Measurements from ENCODE around the gene BBIP1.
"Not testable (repeated sequence)": the region's sequence is repeated elsewhere in the genome, so short reads cannot be mapped to it uniquely, and the experiment has no call there.

BBIP1 gene

GRCh38 chr10:110919971-110920881 is 1.2 kb upstream of the BBIP1 start:
- peak; percentile 10 for DNase-seq

DNA sequence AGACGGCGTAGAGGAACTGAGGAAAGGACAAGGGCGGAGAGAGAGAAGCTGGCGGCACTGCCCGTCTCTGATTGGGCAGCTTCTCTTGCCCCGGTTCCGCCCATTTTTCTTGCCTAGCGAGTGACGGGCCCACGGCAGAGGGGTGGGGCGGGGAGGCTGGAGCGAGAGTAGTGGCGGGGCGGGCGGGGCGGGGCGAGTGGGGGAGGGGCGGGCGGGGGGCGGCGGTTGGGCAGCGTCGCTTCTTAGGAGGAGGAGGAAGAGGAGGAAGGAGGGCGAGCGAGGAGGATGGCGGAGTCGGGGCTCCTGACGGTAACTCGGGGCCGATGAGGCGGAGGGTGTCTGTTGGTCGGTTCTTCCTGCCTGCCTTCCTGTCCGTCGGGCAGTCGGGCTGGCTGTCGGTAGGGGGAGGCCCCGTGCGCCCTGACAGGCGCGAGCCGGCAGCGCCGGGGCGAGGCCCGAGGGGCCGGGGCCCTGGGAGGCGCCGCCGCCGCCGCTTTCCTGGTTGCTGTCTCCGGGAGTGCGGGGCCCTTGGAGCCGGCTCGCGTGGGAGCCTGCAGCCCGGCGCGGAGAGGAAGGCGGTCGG is 460 bp upstream of the BBIP1 start, which contains the start of gene SHOC2:
Gene SHOC2 (plus strand): TSS at position 256 of the 583 bp plus-strand sequence. CDS start 44,755 bp downstream, outside the sequence.
- DNase-seq, result peak; percentile 99

DNA sequence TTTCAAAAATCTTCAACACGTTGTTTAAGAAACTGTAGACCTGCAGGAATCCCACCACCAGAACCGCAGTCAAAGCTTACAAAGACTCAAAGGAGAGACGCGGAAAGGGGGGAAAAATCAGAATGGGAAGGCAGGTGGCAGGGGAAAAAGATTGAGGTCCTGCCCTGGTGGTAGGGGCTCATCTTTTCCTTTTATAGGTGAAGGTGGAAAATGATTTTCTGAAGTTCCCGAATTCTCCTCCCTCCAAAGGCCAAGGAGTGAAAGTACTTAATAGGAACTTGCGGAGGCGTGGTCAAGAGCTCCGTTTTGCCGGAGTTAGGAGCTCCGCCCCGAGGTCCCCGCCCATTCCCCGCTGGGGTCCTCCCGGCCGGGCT is 724 bp downstream of the BBIP1 start:
- no peak for DNase-seq

DNA sequence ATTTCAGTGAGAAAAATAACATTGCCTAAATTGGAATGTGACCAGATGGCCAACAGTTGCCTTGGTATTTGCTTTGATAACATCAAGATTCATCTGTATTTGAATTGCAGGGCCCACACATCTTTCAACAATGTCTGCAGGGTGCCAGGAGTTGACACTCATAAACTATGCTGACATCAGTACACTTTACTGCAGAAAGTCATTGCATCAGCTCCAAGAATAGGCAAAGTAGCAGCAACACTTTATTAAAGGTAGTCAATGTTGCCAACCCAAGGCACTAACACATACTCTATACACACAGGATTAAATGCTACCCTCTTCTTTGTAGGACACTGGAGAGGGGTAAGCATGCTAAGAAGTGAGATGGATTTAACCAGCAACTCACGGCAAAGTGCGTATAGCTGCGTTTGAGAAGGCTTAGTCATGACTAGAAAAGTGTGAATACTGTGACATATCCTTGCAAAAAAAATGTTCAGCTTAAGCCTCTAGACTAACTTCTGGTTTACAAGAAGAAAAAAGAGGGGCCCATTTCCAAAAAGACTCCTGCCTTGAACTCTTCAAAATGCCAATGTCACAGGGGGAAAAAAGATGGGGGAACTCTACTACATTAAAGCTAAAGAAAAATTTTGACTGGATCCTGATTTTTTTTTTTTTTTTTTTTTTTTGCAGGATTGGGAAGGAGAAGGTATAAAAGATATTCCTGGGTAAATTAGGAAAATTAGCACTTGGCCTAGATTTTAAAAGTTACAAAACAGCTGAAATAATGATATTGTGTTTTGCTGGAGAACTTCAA is 2.2 kb downstream of the BBIP1 start:
- no peak for DNase-seq

DNA sequence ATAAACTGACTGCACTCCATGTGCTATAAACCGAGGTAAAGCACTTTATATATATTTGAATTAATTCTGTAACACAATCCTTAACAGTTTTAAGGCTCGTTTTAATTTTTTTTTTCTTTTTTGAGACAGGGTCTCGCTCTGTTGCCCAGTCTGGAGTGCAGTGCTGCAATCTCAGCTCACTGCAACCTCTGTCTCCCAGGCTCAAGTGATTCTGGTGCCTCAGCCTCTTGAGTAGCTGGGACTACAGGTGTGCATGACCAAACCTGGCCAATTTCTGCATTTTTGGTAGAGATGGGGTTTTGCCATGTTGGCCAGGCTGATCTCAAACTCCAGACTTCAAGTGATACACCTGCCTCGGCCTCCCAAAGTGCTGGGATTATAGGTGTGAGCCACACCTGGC is 3.4 kb downstream of the BBIP1 start:
- not testable (repeated sequence) for DNase-seq

DNA sequence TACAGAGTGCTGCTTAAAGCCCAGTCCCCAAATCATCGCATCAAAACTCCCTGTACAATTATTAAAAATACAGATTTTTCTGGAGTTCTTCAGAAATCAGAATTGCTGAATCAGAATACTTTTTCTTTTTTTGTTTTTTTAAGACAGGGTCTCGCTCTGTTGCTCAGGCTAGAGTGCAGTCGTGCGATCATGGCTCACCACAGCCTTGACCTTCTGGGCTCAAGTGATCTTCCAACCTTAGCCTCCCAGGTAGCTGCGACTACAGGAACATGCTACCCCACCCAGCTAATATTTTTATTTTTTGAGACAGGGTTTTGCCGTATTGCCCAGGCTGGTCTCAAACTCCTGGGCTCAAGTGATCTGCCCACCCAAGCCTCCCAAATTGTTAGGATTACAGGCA is 3.9 kb downstream of the BBIP1 start:
- DNase-seq, result no peak

- no peak for DNase-seq
Measured at GRCh38 chr10:110914431-110914830, 4.5 kb downstream of the BBIP1 start.

- no peak for DNase-seq
Measured at GRCh38 chr10:110912374-110912773, 6.6 kb downstream of the BBIP1 start.

- no peak for DNase-seq
Measured at GRCh38 chr10:110910138-110910537, 8.8 kb downstream of the BBIP1 start.

GRCh38 chr10:110903280-110904278 is 15.4 kb downstream of the BBIP1 start:
- DNase-seq, result no peak

DNA sequence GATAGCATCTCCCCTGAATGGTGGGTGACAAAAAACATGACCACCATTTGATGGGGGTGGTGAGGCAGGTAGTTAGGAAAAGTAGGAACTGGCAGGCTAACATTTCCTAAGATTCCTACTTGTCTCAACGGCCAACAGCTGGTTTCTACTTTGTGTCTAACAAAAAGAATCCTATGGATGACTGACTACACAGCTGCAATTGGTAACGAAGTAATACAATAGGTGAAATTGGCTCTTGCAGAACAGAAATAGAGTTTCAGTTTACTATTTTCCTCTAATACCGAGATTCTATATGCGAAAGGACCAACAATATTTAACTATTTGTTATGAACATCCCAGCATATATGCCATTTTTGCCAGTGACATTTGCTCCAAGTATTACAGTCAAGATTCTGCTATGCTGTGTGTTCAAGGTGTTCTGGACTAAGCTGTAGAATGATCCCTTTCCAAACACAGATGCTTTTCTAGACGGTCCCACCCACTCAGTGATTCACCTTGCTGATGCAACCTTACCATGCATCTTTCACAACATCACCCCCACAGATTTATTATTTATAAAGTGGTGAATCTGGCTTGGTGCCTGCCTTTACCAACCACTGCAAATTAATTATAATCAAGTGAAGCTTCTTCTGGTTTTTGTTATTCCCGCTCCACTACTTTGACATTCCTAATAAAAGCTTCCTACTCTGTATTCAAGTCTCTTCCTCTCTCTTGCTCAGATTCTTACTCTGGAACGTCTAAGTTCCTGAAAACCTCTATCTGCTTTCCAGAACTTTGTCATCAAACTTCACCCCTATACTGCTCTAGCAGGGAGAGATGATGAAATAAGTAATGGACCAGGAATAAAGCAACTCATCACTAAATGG is 16.8 kb downstream of the BBIP1 start:
- DNase-seq, result peak; percentile 28

GRCh38 chr10:110900983-110901382 is 18.0 kb downstream of the BBIP1 start:
- no peak for DNase-seq

DNA sequence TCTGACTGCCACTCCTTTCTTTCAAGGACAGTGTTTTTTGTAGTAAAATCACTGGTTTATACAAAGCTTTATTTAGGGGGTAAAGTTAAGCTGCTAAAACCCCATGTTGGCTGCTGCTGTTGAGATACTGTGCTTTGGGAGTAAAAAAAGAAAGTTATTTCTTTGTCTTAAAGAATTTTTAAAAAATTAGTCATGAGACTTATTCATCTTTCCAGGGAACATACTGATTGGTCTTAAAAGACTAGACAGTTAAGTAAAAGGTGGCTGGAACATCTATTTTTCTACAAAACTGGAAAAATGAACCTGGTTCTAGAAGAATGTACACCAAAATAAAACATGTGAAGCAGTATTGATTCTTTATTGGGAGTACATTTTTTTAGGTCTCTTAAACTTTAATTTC is 20.6 kb downstream of the BBIP1 start:
- DNase-seq, result no peak

- DNase-seq, result no peak
Measured at GRCh38 chr10:110897184-110897583, 21.8 kb downstream of the BBIP1 start.

DNA sequence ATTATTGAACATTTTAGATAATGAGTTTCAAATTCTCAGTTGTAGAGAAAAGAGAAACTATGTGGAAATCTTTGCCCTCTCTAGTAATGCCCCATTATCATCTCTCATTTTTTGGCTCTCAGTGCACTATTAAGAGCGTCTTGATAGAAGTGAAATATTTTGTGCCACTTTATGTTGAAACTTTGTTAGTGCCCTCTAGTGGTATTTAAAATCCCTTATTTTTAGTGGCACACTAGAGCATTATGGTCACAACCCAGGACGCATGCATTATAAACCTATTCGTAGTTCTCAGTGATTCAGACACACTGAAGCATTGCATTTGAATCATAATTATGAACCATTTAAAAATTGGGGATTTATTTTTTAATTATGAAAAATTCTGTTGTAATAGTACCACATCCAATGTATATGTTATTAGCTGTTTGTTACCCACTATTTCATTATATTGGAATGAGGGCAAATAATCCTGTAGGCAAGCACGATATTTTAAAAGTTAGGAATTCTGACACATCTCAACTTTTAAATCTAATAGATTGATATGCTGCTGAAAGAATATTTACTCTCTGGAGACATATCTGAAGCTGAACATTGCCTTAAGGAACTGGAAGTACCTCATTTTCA is 25.3 kb downstream of the BBIP1 start:
- DNase-seq, result no peak

DNA sequence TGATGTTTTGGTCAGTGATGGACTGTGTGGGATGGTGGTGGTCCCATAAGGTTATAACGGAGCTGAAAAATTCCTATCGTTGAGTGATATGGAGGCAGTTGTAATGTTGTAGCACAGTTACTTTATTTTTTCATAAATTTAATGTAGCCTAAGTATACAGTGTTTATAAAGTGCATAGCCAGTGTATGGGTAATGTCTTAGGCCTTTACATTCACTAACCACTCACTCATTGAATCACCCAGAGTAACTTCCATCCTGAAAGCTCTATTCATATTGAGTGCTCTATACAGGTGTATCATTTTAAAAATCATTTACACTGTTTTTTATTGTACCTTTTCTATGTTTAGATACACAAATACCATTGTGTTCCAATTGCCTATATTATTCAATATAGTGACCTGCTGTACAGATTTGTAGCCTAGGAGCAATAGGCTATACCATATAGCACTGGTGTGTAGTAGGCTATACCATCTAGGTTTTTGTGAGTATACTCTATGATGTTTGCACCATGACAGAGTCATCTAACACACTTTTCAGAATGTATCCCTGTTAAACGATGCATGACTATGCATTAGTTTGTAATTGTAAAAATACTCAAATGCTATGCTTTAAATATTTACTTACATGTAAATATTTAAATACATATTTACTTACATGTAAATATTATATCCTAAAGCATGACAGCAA is 26.2 kb downstream of the BBIP1 start:
- no peak for DNase-seq

DNA sequence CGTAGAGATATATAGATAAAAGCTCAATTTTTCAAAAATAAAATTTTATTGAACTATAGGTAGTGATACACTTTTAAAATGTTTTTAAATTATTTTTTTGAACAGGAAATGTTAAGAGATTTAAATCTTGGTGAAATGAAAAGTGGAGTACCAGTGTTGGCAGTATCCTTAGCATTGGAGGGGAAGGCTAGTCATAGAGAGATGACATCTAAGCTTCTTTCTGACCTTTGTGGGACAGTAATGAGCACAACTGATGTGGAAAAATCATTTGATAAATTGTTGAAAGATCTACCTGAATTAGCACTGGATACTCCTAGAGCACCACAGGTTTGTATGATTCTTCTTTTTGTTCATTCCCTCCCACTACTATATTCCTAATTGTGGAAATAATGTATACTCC is 31.4 kb downstream of the BBIP1 start:
- DNase-seq, result no peak

DNA sequence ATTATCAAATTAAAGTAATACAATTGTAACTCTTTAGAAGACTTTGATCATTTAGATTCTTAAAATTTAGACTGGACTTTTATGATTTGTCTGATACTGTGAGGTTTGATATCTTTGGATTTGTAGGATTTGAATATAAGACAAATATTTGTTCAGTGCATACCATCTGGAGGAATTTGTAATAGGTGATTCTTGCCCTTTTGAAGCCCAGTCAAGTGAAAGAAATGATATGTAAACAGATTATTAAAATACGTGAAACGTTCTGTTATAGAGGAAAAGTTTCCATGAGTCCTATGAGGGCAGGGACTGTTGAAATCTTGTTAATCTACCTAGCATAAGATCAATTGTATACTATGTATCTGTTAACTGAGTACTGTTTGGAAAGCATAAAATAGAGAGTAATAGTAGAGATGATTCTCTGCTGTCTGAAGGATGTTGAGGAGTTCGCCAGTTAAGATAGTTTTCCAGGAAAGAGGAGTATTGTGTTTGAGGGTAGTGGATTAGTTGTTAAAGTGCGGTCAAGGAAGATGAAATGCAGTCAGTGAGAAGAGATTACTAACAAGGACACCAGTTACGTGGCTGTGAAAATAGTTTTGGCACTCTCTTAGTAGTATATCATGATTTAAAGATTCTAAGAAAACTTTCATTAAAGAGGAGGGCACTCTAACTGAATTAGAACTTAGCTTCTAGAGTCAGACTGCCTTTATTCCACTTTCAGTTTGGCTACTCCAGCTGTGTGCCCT is 32.9 kb downstream of the BBIP1 start:
- DNase-seq, result no peak

- DNase-seq, result no peak
Measured at GRCh38 chr10:110883924-110884323, 35.1 kb downstream of the BBIP1 start.
